NCI-H1930 (cell line): ENCODE data around the gene KCNG2.
"Not testable (repeated sequence)": the region's sequence is repeated elsewhere in the genome, so short reads cannot be mapped to it uniquely, and the experiment has no call there.

ENCODE experiments used
- DNase-seq, 2 experiments: peaks; one replicate each; lab custom pipeline; 2025; lab: John Stamatoyannopoulos, UW

Gene KCNG2

GRCh38 chr18:79870301-79871025 lies 72.7 kb downstream of the KCNG2 start:
- DNase-seq, result no peak

- no peak for DNase-seq
Observed at GRCh38 chr18:79871026-79871390, 73.3 kb downstream of the KCNG2 start.

DNA sequence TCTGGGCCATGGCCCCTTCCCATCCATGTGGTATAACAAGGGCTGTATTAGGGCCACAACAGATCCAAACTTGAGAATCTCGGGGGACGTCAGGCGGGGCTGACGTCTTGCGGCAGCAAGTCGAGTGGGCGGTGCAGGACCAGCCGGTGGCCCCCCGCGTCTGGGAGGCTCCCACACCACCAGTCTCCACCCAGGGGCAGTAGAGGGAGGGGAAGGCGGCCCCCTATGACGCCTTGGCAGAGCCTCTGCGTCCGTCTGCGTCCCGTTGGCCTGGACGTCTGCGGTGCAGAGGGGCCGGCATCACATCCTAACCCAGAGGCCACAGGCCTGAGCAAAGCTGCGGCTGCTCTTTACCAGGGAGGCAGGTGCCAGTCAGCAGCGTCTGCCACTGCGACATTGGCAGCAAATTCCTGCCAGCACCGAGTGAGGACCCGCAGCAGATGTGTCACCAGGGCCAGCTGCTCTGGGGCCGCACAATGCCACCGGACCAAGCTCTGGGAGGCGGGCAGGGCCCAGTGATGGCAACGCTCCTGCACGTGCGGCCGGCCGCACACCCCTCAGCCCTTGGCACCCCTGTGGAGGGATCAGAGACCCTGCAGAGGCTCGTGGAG lies 73.8 kb downstream of the KCNG2 start:
- DNase-seq, result no peak

GRCh38 chr18:79872527-79873444 lies 75.0 kb downstream of the KCNG2 start:
- DNase-seq, result no peak

- no peak for DNase-seq
Observed at GRCh38 chr18:79873449-79874110, 75.8 kb downstream of the KCNG2 start.

DNA sequence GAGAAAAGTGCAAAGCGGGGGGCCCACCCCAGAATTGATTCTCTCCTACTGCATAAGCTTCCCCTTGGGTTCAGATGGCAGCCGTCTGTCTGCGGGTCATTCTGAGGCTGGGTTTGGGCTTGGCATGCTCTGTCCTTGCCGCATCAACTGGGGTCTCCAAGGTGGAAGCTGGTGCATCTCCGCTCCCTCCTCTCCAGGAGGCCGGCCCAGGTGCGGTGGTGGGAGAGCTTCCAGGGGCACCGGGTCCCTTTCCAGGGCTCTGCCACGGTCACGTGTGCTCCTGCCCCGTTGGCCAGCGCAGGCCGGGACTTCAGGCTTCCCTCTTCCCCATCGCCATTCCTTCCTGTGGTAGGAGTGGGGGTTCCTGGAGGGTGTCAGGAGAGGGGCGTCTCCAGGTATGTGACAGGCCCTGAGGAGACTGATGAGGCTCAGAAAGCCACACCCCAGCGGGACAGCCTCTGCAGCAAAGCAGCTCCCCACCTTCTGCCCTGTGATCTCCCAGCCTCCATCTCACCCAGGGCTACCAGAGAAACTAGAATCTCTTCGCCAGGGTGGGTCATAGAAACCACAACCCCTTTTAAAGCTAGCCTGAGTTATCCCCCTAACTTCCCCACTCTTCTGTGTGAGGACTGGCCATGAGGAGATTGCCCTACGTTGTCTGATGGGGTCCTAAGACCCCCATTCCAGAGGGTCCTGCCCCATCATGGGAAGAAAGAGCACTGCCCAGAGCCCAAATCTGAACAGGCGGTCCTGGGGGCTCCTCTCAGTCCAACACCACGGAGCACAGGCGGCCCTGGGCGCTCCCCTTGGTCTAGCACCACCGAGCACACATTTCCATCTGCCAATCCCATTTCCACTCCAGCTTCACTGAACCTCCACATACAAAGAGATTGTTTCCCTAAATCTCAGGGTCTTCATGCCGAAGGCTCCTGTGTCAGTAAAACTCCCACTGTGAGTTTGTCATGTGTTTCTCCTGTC lies 77.1 kb downstream of the KCNG2 start:
- DNase-seq, result no peak

GRCh38 chr18:79875531-79875919 lies 77.8 kb downstream of the KCNG2 start:
- no peak for DNase-seq

DNA sequence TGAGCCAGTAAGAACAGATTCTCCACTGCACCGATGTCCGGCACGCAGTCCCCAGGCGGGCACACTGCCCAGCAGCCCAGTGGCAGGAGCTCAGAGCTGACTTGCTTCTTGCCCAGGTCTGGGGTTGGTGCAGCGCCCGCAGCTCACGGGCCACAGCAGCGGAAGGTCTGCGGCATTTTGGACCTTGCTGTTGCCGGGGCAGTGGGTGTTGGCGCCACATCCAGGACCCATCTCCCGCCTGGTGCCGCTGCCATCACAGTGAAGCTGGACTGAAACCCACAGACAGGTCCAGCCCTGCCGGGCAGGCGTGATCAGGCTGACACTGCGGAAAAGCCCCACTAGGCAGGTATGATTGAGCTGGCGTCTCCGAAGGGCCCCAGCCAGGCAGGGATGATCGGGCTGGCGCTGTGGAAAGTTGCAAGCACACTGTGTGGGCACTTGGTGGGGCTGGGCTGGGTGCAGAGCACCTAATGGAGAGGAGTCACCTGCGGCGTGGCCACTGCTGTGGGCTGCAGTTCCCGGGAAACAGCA lies 78.3 kb downstream of the KCNG2 start:
- no peak for DNase-seq

DNA sequence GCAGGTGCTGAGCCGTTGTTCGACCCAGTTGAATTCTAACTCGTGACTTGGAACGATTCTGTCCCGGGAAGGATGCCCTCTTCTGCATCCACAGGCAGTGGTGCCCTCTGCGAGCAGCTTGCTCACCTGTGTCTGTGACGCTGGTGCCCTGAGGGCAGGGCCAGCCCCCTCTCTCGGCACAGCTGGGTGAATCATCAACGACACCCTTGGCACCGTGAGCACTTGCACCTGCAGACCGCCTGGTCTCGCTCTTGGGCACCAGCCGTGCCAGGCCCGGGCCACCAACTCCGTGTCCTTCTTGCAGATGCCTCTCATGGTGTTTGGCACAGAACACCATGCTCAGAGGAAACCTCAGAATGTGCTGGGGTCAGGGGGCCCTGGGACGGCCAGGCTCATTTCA lies 78.8 kb downstream of the KCNG2 start:
- DNase-seq, result no peak

- no peak for DNase-seq
Observed at GRCh38 chr18:79877163-79878091, 79.7 kb downstream of the KCNG2 start.

GRCh38 chr18:79878246-79878645 lies 80.5 kb downstream of the KCNG2 start:
- DNase-seq, result not testable (repeated sequence)

DNA sequence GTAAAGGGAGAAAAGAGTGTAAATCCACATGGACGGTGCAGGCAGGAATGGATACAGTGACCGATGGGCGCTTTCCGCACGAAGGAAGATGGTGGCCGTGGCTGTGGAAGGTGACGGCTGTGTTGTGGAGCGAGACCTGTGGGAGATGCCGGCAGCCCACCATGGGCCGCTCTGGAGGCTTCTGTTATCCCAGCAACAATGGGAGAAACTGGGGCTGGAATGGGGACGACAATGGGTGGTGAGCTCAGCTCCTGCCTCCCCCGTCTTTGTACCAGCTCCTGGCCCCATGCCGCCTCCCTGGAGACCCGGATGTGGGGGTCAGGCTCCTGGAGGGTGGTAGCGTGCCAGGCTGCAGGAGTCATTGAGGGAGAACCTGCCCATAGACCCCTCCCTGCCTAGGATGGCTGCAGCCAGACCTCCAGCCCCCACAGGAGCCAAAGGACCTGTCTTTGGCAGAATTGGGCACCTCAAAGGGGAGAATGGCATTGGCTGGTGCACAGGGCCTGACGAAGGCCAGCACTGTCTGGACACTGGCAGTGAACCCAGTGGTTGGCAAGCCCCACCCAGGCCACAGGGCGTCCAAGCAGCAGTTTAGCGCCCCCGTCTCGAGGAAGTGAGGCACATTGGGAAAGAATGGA lies 81.1 kb downstream of the KCNG2 start:
- no peak for DNase-seq

- DNase-seq, result no peak
Observed at GRCh38 chr18:79879566-79879965, 81.8 kb downstream of the KCNG2 start.

DNA sequence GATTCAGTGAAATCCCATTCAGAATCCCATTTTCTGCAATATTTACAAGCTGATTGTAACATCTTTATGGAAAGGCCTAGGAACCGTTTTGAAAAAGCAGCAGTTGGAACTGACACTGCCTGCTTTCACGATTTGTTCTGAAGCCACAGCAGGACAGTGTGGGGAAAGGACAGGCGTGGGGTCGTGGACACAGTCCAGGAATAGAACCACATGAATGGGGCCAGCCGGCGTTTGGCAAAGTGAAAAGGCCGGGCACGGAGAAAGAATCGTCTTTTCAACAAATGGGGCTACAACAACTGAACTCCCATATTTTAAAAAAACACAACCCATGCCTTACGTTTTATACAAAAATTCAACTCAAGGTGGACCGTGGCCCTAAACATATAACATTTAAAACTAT lies 84.0 kb downstream of the KCNG2 start:
- DNase-seq, result no peak

DNA sequence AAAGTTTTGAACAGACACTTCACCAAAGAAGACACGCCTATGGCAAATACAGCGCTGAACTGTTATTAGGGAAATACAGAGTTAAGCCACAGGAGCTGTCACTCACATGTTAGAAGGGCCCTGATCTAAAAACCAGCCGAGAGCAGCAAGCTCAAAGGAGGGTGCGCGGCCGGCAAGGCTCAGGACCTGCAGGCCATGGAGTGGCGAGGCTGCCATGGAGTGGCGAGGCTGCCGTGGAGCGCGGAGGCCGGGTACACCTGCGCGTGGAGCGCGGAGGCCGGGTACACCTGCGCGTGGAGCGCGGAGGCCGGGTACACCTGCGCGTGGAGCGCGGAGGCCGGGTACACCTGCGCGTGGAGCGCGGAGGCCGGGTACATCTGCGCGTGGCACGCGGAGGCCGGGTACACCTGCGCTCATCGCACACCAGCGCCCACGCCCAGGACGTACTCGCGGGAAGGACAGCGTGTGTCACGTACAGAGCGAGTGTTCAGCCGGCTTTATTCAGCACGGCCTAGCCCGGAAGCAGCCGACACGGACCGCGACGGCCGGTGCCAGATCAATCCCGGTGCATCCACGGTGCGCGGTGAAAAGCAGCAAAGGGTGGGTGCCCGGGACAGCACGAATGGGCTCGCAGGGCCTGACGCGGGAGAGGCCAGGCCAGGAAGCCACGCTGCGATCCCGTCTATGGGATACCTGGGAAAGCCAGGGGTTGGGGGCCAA lies 84.9 kb downstream of the KCNG2 start:
- DNase-seq, result no peak

- no peak for DNase-seq
Observed at GRCh38 chr18:79883461-79884293, 85.9 kb downstream of the KCNG2 start.

- no peak for DNase-seq
Observed at GRCh38 chr18:79884294-79884962, 86.7 kb downstream of the KCNG2 start.
